Fibroblast of lung (primary cell): ENCODE data around the gene SLC2A4RG. TPM values are rescaled to one million over a fixed set of nuclear protein-coding genes. Genes with fewer than 3 reads are reported as not detected.

Experiments
- DNase-seq, 2 donors: peaks; one replicate each; pipeline versions ENCODE4 v3.0.0 to v3.0.0-alpha.2; 2010; ENCODE audit warnings: low read depth in 2 of 2
- H2AFZ ChIP-seq: 2 replicates; pipeline ENCODE4 v1.5.1; 2012; ENCODE audit warnings: low read length, control low read depth, inconsistent platforms
- H3K27ac ChIP-seq: 2 replicates; pipeline ENCODE4 v1.5.1; 2011; ENCODE audit warnings: low read length, control low read depth; ENCODE audit not compliant: insufficient read depth
- H3K27me3 ChIP-seq: 2 replicates; pipeline ENCODE4 v1.5.1; 2011; ENCODE audit warnings: mild to moderate bottlenecking, low read length; ENCODE audit not compliant: control insufficient read depth, insufficient read depth
- H3K36me3 ChIP-seq: 2 replicates; pipeline ENCODE4 v1.5.1; 2011; ENCODE audit warnings: low read length; ENCODE audit not compliant: control insufficient read depth, insufficient read depth
- H3K4me1 ChIP-seq: 2 replicates; pipeline ENCODE4 v1.5.1; 2011; ENCODE audit warnings: low read length; ENCODE audit not compliant: control insufficient read depth, insufficient read depth; ENCODE audit errors: extremely low read depth
- H3K4me2 ChIP-seq: 2 replicates; pipeline ENCODE4 v1.5.1; 2011; ENCODE audit warnings: low read length, control low read depth; ENCODE audit not compliant: insufficient read depth; ENCODE audit errors: extremely low read depth
- H3K4me3 ChIP-seq, 4 experiments: fragments of 200-600 bp in 1 of 4; sonication (generic) in 1 of 4; replicated peaks in 1 of 4; 2 replicates each; pipeline ENCODE4 v1.5.1; 2011 to 2016; ENCODE audit warnings: low read length in 4 of 4, low read depth in 3 of 4, mild to moderate bottlenecking in 3 of 4, control low read depth in 2 of 4, inconsistent platforms in 1 of 4, mixed read lengths in 1 of 4; ENCODE audit not compliant: insufficient read depth in 1 of 4; ENCODE audit errors: control extremely low read depth in 1 of 4
- H3K79me2 ChIP-seq: 2 replicates; pipeline ENCODE4 v1.5.1; 2012; ENCODE audit warnings: mild to moderate bottlenecking, low read length, inconsistent platforms; ENCODE audit not compliant: control insufficient read depth, insufficient read depth
- H3K9ac ChIP-seq: 2 replicates; pipeline ENCODE4 v1.5.1; 2011; ENCODE audit warnings: mild to moderate bottlenecking, low read length, control low read depth; ENCODE audit not compliant: insufficient read depth
- H3K9me3 ChIP-seq: 2 replicates; pipeline ENCODE4 v1.5.1; 2012; ENCODE audit warnings: low read depth, low read length; ENCODE audit not compliant: control insufficient read depth, insufficient read depth
- H4K20me1 ChIP-seq: 2 replicates; pipeline ENCODE4 v1.5.1; 2011; ENCODE audit warnings: low read length; ENCODE audit not compliant: control insufficient read depth, insufficient read depth; ENCODE audit errors: extremely low read depth
- EZH2 ChIP-seq: IDR thresholded peaks from 2 replicates; pipeline ENCODE4 v1.5.1; 2012; ENCODE audit warnings: low read length, control low read depth, mild to moderate bottlenecking; ENCODE audit errors: missing control alignments
- polyA plus RNA-seq, 2 donors: library from polyadenylated mRNA; depleted of rRNA in 1 of 2; stranded (reverse) in 1 of 2; unstranded in 1 of 2; fragments of >200 nt; gene quantifications; 2 replicates each; pipeline ENCODE4 v1.2.1, GENCODE V29; 2011 to 2012; ENCODE audit warnings: missing spikeins in 1 of 2
- total RNA-seq: library from RNA; depleted of rRNA; stranded (reverse); fragments of >200 nt; gene quantifications from 2 replicates; pipeline ENCODE4 v1.2.1, GENCODE V29; 2014
- TF ChIP-seq, protein P1 (sequence below), 2 donors: IDR thresholded peaks in 1 of 2; conservative IDR thresholded peaks in 1 of 2; 1 replicate in 1 of 2; 2 replicates in 1 of 2; pipeline ENCODE4 v1.5.1; 2011 to 2012; ENCODE audit warnings: low read length in 2 of 2, control low read depth in 1 of 2, inconsistent platforms in 1 of 2, low read depth in 1 of 2, mild to moderate bottlenecking in 1 of 2

SLC2A4RG gene
- total and polyA plus RNA-seq, 2 donors (not counting 1 experiment from before 2014, with no cell fraction given), result 17.5 to 30.6 TPM

DNA sequence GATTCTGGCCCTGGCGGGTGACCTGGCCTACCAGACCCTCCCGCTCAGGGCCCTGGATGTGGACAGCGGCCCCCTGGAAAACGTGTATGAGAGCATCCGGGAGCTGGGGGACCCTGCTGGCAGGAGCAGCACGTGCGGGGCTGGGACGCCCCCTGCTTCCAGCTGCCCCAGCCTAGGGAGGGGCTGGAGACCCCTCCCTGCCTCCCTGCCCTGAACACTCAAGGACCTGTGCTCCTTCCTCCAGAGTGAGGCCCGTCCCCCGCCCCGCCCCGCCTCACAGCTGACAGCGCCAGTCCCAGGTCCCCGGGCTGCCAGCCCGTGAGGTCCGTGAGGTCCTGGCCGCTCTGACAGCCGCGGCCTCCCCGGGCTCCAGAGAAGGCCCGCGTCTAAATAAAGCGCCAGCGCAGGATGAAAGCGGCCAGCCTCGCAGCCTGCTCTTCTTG is 868 bp upstream of the SLC2A4RG start:
- Histone ChIP-seq H3K4me1 (peaks cover 8% of the 10 kb centered on the region), H3K9me3 (no peaks in the 10 kb centered on the region), H3K9ac (no peak overlapping the region), H3K27me3 (no peaks in the 10 kb centered on the region), H3K4me2 (no peak overlapping the region), H3K36me3 (peaks cover 28% of the 10 kb centered on the region), H4K20me1 (no peaks in the 10 kb centered on the region), H3K79me2 (peaks cover 4% of the 10 kb centered on the region), H3K4me3 (peak overlapping the region in 1 of 4 experiments; percentile 46), H3K27ac (no peak overlapping the region), H2AFZ (no peak overlapping the region)
- peak; percentile 16 to 28 for DNase-seq
- TF ChIP-seq, protein P1, sequence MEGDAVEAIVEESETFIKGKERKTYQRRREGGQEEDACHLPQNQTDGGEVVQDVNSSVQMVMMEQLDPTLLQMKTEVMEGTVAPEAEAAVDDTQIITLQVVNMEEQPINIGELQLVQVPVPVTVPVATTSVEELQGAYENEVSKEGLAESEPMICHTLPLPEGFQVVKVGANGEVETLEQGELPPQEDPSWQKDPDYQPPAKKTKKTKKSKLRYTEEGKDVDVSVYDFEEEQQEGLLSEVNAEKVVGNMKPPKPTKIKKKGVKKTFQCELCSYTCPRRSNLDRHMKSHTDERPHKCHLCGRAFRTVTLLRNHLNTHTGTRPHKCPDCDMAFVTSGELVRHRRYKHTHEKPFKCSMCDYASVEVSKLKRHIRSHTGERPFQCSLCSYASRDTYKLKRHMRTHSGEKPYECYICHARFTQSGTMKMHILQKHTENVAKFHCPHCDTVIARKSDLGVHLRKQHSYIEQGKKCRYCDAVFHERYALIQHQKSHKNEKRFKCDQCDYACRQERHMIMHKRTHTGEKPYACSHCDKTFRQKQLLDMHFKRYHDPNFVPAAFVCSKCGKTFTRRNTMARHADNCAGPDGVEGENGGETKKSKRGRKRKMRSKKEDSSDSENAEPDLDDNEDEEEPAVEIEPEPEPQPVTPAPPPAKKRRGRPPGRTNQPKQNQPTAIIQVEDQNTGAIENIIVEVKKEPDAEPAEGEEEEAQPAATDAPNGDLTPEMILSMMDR (conservative IDR thresholded peaks at IDR 0.05 in 1 of 2, IDR thresholded peaks at IDR 0.05 in 1 of 2; ENCODE audit: low read depth in 1 of 2, low read length in 2 of 2), result no peak
- no peak for TF ChIP-seq EZH2

DNA sequence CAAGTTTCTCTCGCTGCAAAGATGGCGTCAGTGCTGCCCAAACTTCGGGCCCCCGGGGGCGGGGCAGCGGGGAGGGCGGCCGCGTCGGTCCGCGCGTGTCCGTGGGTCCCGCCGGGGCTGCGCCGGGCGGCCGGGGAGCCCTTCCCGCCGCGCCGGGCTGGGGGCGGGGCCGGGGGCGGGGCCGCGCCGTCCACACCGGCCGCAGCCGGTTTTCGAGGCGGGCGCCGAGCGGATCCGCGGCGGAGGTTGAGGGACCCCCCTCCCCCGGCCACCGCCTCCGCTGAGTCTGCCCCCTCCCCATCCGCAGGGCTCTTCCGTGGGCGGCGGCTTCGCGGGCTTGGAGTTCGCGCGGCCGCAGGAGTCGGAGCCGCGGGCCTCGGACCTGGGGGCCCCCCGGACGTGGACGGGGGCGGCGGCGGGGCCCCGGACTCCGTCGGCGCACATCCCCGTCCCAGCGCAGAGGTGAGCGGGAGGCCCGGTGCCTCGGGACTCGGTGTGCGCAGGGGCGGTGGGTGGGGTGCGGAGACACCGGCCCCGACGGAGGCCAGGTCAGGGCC is 572 bp downstream of the SLC2A4RG start:
- peaks cover 8% of the 10 kb centered on the region for H3K4me1 ChIP-seq
- H3K36me3 ChIP-seq, result peaks cover 22% of the 10 kb centered on the region
- peak overlapping the region; percentile 72 for H3K27ac ChIP-seq
- no peak overlapping the region for H2AFZ ChIP-seq
- peak overlapping the region; percentile 90 for H3K4me2 ChIP-seq
- no peaks in the 10 kb centered on the region for H3K9me3 ChIP-seq
- H3K4me3 ChIP-seq, result peak overlapping the region; percentile 65 to 74 (median 68)
- TF ChIP-seq EZH2, result no peak
- TF ChIP-seq, protein P1 (conservative IDR thresholded peaks at IDR 0.05 in 1 of 2, IDR thresholded peaks at IDR 0.05 in 1 of 2; ENCODE audit: low read depth in 1 of 2, low read length in 2 of 2), result no peak
- peak overlapping the region; percentile 75 for H3K9ac ChIP-seq
- no peaks in the 10 kb centered on the region for H3K27me3 ChIP-seq
- H3K79me2 ChIP-seq, result peaks cover 4% of the 10 kb centered on the region
- DNase-seq, result peak; percentile 25 to 37
- H4K20me1 ChIP-seq, result no peaks in the 10 kb centered on the region

GRCh38 chr20:63740627-63741353 is 1.2 kb downstream of the SLC2A4RG start:
- Histone ChIP-seq H3K27me3 (no peaks in the 10 kb centered on the region), H3K4me1 (peaks cover 8% of the 10 kb centered on the region), H3K79me2 (peaks cover 4% of the 10 kb centered on the region), H3K4me2 (peak overlapping the region; percentile 90), H3K27ac (peak overlapping the region; percentile 72), H3K9me3 (no peaks in the 10 kb centered on the region), H4K20me1 (no peaks in the 10 kb centered on the region), H3K4me3 (peak overlapping the region; percentile 65 to 74 (median 68)), H3K9ac (peak overlapping the region; percentile 75), H3K36me3 (peaks cover 18% of the 10 kb centered on the region), H2AFZ (peak overlapping the region; percentile 23)
- TF ChIP-seq EZH2, result no peak
- TF ChIP-seq, protein P1 (conservative IDR thresholded peaks at IDR 0.05 in 1 of 2, IDR thresholded peaks at IDR 0.05 in 1 of 2; ENCODE audit: low read depth in 1 of 2, low read length in 2 of 2), result no peak
- peak; percentile 84 to 95 for DNase-seq
